AG10803 (cell line): ENCODE measurements around the gene MAN1A1.

Experiments
- DNase-seq: peaks from one replicate; pipeline ENCODE4 v3.0.0; 2010; ENCODE audit warnings: low read depth
- H3K4me3 ChIP-seq: 2 replicates; pipeline ENCODE4 v1.5.1; 2011; ENCODE audit warnings: mild to moderate bottlenecking, low read length, control low read depth
- CTCF ChIP-seq: conservative IDR thresholded peaks from 2 replicates; pipeline ENCODE4 v1.5.1; 2011; ENCODE audit warnings: mild to moderate bottlenecking, low read length, control low read depth, inconsistent platforms

The MAN1A1 gene

GRCh38 chr6:119147101-119148053, 202.2 kb downstream of the MAN1A1 start:
- no peak for TF ChIP-seq CTCF
- H3K4me3 ChIP-seq: peak overlapping the region; percentile 29
- peak; percentile 92 for DNase-seq

DNA sequence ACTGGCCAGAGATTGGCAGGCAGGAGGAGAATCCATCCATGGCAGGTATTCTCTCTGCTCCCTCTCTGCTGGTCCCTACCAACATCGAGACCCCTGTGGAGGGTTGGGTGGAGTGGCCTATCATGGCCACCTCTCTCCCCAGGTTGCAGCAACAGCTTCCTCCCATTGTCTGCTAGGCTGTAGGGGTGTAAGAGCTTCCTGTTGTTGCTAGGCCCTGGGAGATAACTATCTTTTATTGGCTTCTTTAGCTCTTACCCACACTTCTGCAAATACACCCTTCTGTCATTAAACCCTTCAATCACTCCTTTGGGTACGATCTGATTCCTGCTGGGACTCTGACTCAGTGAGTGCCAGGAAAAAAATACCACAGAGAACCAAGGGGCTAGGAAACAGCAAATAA, 204.4 kb downstream of the MAN1A1 start:
- DNase-seq: no peak
- H3K4me3 ChIP-seq: no peak overlapping the region
- TF ChIP-seq CTCF: no peak

DNA sequence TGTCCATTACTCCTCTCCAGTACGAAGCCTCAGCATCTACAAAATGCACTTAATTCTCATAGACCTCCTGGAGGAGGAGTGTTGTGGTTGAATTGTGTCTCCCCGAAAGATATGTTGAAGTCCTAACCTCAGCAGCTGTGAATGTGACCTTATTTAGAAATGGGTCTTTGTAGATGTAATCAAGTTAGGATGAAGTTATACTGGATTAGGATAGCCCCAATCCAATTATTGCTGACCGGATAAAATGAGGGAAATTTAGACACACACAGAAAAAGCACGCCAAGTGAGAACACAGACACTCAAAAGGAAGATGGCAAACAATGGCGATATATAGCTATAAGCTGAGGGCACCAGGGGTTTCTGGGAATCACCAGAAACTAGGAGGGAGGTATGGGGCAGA, 206.9 kb downstream of the MAN1A1 start:
- no peak for TF ChIP-seq CTCF
- no peak overlapping the region for H3K4me3 ChIP-seq
- no peak for DNase-seq

DNA sequence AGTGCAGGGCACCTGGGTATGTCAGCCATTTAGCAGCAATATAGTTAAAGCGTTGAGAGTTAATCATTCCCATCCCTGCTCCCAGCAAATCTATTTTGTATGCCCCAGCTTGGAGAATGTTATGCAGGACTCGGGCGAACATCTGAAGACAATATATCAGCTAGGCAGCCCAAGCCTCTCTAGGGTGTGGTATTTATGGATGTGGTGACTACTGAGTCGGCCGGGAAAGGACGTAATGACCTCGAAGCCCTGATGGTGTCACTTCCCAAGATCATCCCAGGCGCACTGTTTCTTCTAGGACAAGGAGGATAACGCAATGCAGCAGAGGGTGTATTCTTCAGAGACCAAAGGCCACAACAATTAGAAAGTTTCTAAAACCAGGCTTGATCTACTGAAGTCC, 207.5 kb downstream of the MAN1A1 start:
- no peak for TF ChIP-seq CTCF
- peak; percentile 78 for DNase-seq
- no peak overlapping the region for H3K4me3 ChIP-seq

- H3K4me3 ChIP-seq: no peak overlapping the region
- DNase-seq: no peak
- TF ChIP-seq CTCF: no peak
Observed at GRCh38 chr6:119140196-119141140, 209.1 kb downstream of the MAN1A1 start.

GRCh38 chr6:119138906-119139541, 210.5 kb downstream of the MAN1A1 start:
- DNase-seq: no peak
- no peak overlapping the region for H3K4me3 ChIP-seq
- TF ChIP-seq CTCF: no peak
